Omental fat pad (tissue), 4 donors: Measurements from ENCODE around the gene AP1S3. TPM values are rescaled to one million over a fixed set of nuclear protein-coding genes. Genes with fewer than 3 reads are reported as not detected.
"Not testable (repeated sequence)": the region's sequence is repeated elsewhere in the genome, so short reads cannot be mapped to it uniquely, and the experiment has no call there.

Experiments
- ATAC-seq: fragments of 150-250 bp; one replicate; pipeline ENCODE4 v1.9.1; 2016; ENCODE audit warnings: mild to moderate bottlenecking, moderate library complexity; ENCODE audit not compliant: low FRiP score
- DNase-seq: peaks from one replicate; pipeline ENCODE4 v3.0.0-alpha.2; 2019; ENCODE audit warnings: low spot score
- CTCF ChIP-seq, 3 donors: fragments of 450-650 bp; IDR thresholded peaks; one replicate each; pipeline ENCODE4 v1.5.1; 2016 to 2017; ENCODE audit warnings: antibody characterized with exemption in 3 of 3, mild to moderate bottlenecking in 3 of 3, moderate library complexity in 2 of 3
- total RNA-seq, 4 donors: library from RNA; depleted of rRNA; stranded (reverse); fragments of >200 nt; gene quantifications; one replicate each; pipeline ENCODE4 v1.1.0, GENCODE V29; 2016

Gene AP1S3
- total RNA-seq, 4 donors from 2014 or later: 1.6 to 16.2 (median 4.9) TPM; not detected in 1

DNA sequence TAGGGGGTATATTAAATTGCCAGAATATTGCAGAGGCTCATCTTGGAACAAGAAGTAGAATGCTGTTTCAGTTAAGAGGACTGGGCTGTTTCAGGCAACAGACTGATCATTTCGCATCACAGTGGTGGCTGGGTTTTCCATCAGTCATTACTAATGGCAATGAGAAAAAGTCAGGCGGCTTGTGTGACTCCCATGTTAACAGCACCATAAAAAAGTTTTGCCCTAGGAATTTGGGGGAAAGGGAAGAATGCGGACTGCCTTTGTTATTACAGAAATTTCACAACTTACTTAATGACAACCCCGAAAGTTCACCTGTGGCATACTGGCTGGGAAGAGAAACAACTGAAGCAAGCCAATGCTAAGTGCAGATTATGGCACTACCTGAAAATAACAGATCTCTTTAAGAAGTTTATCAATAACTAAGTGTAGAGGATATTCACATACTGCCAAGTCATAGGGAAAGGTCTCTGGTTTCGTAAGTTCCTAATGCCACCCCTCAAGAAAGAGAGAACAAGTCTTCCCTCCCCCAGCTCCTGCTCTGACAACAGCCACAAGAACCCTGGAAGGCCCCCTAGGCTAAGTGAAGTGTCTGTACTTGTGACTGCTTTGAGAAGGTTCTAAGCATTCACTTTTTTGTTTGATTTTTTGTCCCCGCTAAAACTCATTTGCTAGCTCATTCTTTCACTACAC, 40.5 kb upstream of the AP1S3 start:
- DNase-seq (no peak), ATAC-seq (no peak)
- TF ChIP-seq CTCF (IDR thresholded peaks at IDR 0.05): no peak

GRCh38 chr2:223873672-223874071, 36.3 kb upstream of the AP1S3 start:
- no peak for TF ChIP-seq CTCF (IDR thresholded peaks at IDR 0.05)
- DNase-seq: no peak

DNA sequence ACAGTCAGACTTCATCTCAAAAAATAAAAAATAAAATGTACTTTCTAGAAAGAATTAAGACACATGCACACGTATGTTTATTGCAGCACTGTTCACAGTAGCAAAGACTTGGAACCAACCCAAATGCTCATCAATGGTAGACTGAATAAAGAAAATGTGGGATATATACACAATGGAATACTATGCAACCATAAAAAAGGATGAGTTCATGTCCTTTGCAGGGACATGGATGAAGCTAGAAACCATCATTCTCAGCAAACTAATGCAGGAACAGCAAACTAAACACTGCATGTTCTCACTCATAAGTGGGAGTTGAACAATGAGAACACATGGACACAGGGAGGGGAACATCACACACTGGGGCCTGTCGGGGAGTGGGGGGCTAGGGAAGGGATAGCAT, 35.4 kb upstream of the AP1S3 start:
- DNase-seq, ATAC-seq: not testable (repeated sequence)

More at GRCh38 chr2:223873672-223874071, 36.3 kb upstream of the AP1S3 start:
- no peak for ATAC-seq

- DNase-seq, ATAC-seq: not testable (repeated sequence)
Observed at GRCh38 chr2:223871661-223872060, 34.3 kb upstream of the AP1S3 start.

DNA sequence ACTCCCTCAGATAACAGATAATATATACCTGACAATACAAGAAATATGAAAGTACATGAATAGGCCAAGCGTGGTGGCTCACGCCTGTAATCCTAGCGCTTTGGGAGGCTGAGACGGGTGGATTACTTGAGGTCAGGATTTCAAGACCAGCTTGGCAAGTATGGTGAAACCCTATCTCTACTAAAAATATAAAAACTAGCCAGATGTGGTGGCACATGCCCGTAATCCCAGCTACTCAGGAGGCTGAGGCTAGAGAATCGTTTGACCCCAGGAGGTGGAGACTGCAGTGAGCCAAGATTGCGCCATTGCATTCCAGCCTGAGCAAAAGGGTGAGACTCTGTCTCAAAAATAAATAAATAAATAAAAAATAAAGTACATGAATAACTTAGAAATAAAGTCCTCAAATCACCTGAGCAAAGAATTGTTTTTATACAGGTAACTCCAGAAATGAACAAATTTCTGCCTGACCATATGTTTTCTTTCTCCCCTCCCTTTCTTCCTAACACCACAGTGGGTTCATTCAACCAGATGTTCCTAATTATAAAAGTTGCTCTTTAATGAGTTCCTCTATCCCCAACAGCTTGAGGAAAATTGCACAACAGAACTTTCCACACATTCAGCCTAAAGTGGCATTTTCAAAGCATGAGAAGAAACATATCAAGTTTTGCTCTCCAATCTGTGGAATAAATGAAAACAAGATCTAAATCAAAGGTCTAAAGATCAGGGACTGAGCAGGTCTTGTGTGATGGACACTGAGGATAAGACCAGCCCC, 33.6 kb upstream of the AP1S3 start:
- DNase-seq: no peak
- ATAC-seq: no peak
- no peak for TF ChIP-seq CTCF (IDR thresholded peaks at IDR 0.05)

DNA sequence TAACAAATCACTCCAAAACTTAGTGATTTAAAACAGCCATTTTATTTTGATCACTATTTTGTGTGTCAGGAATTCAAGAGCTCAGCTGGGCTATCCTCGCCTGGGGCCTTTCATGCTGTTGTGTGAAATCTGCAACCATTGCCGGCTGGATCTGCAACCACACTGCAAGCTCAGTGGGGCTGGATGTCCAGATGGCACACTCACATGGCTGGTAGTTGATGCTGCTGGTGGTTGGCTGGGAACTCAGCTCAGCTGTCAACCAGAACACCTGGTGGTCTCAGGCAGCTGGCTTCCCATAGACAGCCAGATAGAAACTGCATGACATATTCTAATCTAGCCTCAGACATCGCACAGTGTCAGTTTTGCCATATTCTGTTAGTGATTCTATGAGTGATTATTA, 30.6 kb upstream of the AP1S3 start:
- ATAC-seq (no peak), DNase-seq (no peak)
- TF ChIP-seq CTCF (IDR thresholded peaks at IDR 0.05): no peak

GRCh38 chr2:223865907-223866508, 28.6 kb upstream of the AP1S3 start:
- no peak for TF ChIP-seq CTCF (IDR thresholded peaks at IDR 0.05)
- ATAC-seq (no peak), DNase-seq (no peak)

DNA sequence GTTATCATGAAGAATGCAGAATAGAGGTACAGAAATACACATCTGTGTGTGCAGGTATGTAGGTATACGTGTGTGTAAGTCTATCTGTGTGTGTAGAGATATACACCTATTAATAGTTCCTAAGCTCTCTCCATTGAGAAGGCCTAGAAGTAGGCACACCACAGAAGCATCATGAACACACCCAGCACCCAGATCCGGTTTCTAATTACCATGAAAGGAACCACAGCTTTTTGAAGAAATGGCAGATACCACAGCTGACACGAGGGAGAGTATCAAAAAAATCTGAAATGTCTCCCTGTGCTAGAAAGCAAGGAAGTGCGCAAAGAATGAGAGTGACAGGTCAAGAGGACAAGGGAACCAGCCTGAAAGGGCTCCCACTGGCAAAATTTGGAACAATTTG, 27.7 kb upstream of the AP1S3 start:
- ATAC-seq: no peak

More for the DNA sequence above, 27.7 kb upstream of the AP1S3 start:
- no peak for TF ChIP-seq CTCF (IDR thresholded peaks at IDR 0.05)
- DNase-seq: no peak
